Dendritic cell treated with granulocyte-macrophage colony-stimulating factor and Interleukin-4, amounts not matched to agents 40 ng/mL and 50 ng/mL, for 4 days (primary cell): ENCODE data around the gene ZNF219.
A peak's percentile ranks its signal among the peaks of the same experiment; 100 is the strongest.

Source experiments
- H3K27ac Mint-ChIP-seq: one replicate; pipeline ENCODE4 v1.8.0; 2022; ENCODE audit warnings: mild to moderate bottlenecking, mixed read lengths
- H3K27me3 Mint-ChIP-seq: one replicate; pipeline ENCODE4 v1.8.0; 2022; ENCODE audit warnings: mild to moderate bottlenecking, mixed read lengths
- H3K36me3 Mint-ChIP-seq: one replicate; pipeline ENCODE4 v1.8.0; 2022; ENCODE audit warnings: low read depth, mixed read lengths
- H3K4me1 Mint-ChIP-seq: one replicate; pipeline ENCODE4 v1.8.0; 2022; ENCODE audit warnings: low read depth, mixed read lengths
- H3K4me3 Mint-ChIP-seq: one replicate; pipeline ENCODE4 v1.8.0; 2022; ENCODE audit warnings: mild to moderate bottlenecking, moderate library complexity, mixed read lengths
- H3K9me3 Mint-ChIP-seq: one replicate; pipeline ENCODE4 v1.8.0; 2022; ENCODE audit warnings: mixed read lengths
- intact Hi-C: fragments of 100-400 bp; cut with micrococcal nuclease; formaldehyde crosslinking; loops from one replicate; pipeline ENCODE4 v1.15.0; 2022

ZNF219 gene

GRCh38 chr14:21087294-21088091 lies 11.0 kb downstream of the ZNF219 start:
- H3K4me3 Mint-ChIP-seq = no peak overlapping the region
- intact Hi-C loops = loop anchor here (1.0 kb wide), 1 partner anchor 16 kb away; no protein-coding TSS in a partner anchor
- H3K9me3 Mint-ChIP-seq = no peaks in the 10 kb centered on the region
- H3K27ac Mint-ChIP-seq = peak overlapping the region; percentile 55
- H3K36me3 Mint-ChIP-seq = peaks cover 100% of the 10 kb centered on the region
- no peaks in the 10 kb centered on the region for H3K27me3 Mint-ChIP-seq
- peaks cover 72% of the 10 kb centered on the region for H3K4me1 Mint-ChIP-seq

DNA sequence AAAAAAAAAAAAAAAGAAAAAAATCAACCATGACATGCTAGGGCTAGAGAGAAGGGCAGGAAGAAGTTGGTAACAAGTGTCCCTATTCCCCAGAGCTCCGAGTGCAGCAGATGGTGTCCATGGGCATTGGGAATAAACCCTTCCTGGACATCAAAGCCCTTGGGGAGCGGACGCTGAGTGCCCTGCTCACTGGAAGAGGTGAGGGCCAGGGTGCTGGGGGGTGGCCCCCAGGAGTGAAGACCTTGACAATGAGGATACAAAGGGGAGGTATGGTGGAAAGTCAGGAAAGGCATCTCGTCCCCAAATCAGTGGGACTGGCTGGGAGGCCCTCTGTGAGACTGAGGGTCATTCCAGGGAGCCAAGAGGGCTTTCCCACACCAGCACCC lies 11.6 kb downstream of the ZNF219 start:
- Mint-ChIP-seq H3K36me3 (peaks cover 100% of the 10 kb centered on the region), H3K4me3 (no peak overlapping the region), H3K27ac (peak overlapping the region; percentile 8), H3K27me3 (no peaks in the 10 kb centered on the region), H3K9me3 (no peaks in the 10 kb centered on the region), H3K4me1 (peaks cover 73% of the 10 kb centered on the region)
- intact Hi-C loops = loop anchor here (1.0 kb wide), 1 partner anchor 16 kb away; no protein-coding TSS in a partner anchor

- Mint-ChIP-seq H3K36me3 (peaks cover 100% of the 10 kb centered on the region), H3K27ac (peak overlapping the region; percentile 55), H3K4me3 (no peak overlapping the region), H3K9me3 (no peaks in the 10 kb centered on the region), H3K27me3 (no peaks in the 10 kb centered on the region), H3K4me1 (peaks cover 61% of the 10 kb centered on the region)
- intact Hi-C loops = no loop called here
These were observed 13.2 kb downstream of the ZNF219 start for GRCh38 chr14:21084998-21085853.

GRCh38 chr14:21084396-21084795 lies 14.1 kb downstream of the ZNF219 start:
- intact Hi-C loops = no loop called here
- H3K9me3 Mint-ChIP-seq = no peaks in the 10 kb centered on the region
- H3K27ac Mint-ChIP-seq = no peak overlapping the region
- H3K4me3 Mint-ChIP-seq = no peak overlapping the region
- H3K4me1 Mint-ChIP-seq = peaks cover 57% of the 10 kb centered on the region
- H3K27me3 Mint-ChIP-seq = no peaks in the 10 kb centered on the region
- peaks cover 100% of the 10 kb centered on the region for H3K36me3 Mint-ChIP-seq

GRCh38 chr14:21083565-21084325 lies 14.7 kb downstream of the ZNF219 start:
- H3K9me3 Mint-ChIP-seq = no peaks in the 10 kb centered on the region
- intact Hi-C loops = no loop called here
- no peaks in the 10 kb centered on the region for H3K27me3 Mint-ChIP-seq
- peaks cover 100% of the 10 kb centered on the region for H3K36me3 Mint-ChIP-seq
- H3K27ac Mint-ChIP-seq = no peak overlapping the region
- peaks cover 54% of the 10 kb centered on the region for H3K4me1 Mint-ChIP-seq
- no peak overlapping the region for H3K4me3 Mint-ChIP-seq

GRCh38 chr14:21081521-21082142 lies 16.8 kb downstream of the ZNF219 start:
- Mint-ChIP-seq H3K4me3 (no peak overlapping the region), H3K4me1 (peaks cover 45% of the 10 kb centered on the region), H3K36me3 (peaks cover 100% of the 10 kb centered on the region), H3K27me3 (no peaks in the 10 kb centered on the region), H3K27ac (no peak overlapping the region), H3K9me3 (no peaks in the 10 kb centered on the region)
- intact Hi-C loops = no loop called here

DNA sequence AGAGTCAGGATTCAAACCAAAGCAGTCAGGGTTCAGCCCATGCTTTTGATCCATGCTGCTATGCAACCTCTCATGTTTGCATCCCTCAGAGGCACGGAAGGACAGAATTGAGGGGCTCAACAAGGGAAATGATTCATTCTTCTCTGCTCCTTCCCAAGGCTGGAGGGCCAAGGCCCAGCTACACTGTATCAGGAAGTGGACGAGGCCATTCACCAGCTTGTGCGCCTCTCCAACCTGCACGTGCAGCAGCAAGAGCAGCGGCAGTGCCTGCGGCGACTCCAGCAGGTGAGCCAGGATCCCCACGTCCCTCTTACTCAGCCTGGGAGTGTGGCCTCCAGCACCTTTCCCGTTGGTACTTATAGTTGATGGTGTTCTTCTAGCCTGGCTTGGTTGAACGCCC lies 19.7 kb downstream of the ZNF219 start:
- no peak overlapping the region for H3K27ac Mint-ChIP-seq

DNA sequence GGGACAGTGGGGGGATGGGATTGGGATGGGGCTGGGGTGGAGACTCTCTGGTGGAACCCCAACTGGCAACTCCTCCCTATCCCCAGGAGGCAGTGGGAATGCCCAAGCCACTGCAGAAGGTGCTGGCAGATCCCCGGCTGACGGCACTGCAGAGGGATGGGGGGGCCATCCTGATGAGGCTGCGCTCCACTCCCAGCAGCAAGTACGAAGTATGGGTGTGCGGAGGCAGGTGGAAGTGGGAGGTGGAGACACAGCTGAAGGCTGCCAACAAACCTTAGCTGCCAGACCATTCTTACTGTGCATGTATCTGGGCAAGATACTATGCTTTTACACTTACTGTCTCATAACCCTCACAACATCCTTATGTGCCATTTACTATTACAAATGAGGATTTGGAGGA lies 20.2 kb downstream of the ZNF219 start:
- intact Hi-C loops = no loop called here
- peaks cover 100% of the 10 kb centered on the region for H3K36me3 Mint-ChIP-seq
- H3K9me3 Mint-ChIP-seq = no peaks in the 10 kb centered on the region
- H3K4me1 Mint-ChIP-seq = peaks cover 47% of the 10 kb centered on the region
- no peak overlapping the region for H3K4me3 Mint-ChIP-seq
- H3K27ac Mint-ChIP-seq = no peak overlapping the region
- no peaks in the 10 kb centered on the region for H3K27me3 Mint-ChIP-seq

More for the DNA sequence above, 19.7 kb downstream of the ZNF219 start:
- H3K4me3 Mint-ChIP-seq = no peak overlapping the region
- peaks cover 100% of the 10 kb centered on the region for H3K36me3 Mint-ChIP-seq
- intact Hi-C loops = no loop called here
- H3K9me3 Mint-ChIP-seq = no peaks in the 10 kb centered on the region
- no peaks in the 10 kb centered on the region for H3K27me3 Mint-ChIP-seq
- H3K4me1 Mint-ChIP-seq = peaks cover 45% of the 10 kb centered on the region

DNA sequence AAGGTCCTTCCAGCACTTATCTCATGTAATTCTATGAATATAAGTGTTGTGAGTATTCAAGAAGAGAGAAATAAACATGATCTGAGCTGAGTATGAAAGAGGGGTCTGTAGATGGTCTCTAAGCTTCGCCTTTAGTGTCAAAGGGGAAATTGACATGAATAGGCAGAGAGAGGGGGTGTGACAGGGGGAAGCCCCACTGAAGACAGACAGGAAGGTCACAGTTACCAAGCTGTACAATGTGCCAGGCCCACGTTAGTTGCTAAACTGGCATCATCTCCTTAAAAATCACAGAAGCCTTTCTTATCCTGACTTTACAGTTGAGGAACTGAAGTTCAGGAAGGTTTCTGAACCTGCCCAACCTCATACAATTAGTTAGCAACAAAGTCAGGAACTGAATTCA lies 20.8 kb downstream of the ZNF219 start:
- Mint-ChIP-seq H3K4me3 (no peak overlapping the region), H3K36me3 (peaks cover 100% of the 10 kb centered on the region), H3K27ac (no peak overlapping the region), H3K9me3 (no peaks in the 10 kb centered on the region), H3K27me3 (no peaks in the 10 kb centered on the region), H3K4me1 (peaks cover 48% of the 10 kb centered on the region)
- intact Hi-C loops = no loop called here

DNA sequence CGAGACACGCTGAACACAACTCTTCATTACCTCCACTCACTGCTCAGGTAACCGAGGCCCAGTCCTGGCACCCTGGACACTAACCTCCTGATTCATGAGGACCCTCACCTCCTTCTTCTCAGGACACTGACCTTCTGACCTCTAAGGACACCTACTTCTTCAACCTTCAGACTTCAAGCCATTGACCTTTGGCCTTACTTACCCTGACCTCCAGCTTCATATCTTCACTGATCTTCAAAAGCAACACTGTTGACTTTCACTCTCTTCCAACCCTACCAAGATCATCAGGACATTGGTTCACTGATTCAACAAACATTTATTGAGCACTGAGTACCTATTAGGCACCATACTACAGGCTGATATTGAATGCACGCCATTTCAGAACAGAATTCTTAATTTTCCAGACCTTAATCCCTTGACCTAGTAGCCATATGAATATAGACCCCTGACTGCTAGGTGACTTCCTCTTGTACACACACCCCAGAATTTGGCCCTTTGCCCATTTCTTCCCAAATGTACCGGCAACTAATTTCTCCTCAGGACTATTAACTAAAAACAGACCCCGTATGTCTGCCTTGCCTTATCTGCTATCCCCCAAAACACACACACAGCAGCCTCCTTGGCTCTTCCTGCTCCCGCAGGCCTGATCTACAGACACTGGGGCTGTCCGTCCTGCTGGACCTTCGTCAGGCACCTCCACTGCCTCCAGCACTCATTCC lies 22.6 kb downstream of the ZNF219 start:
- Mint-ChIP-seq H3K27ac (peak overlapping the region; percentile 18), H3K4me3 (no peak overlapping the region), H3K4me1 (peaks cover 58% of the 10 kb centered on the region), H3K27me3 (no peaks in the 10 kb centered on the region), H3K36me3 (peaks cover 93% of the 10 kb centered on the region), H3K9me3 (no peaks in the 10 kb centered on the region)
- intact Hi-C loops = no loop called here

DNA sequence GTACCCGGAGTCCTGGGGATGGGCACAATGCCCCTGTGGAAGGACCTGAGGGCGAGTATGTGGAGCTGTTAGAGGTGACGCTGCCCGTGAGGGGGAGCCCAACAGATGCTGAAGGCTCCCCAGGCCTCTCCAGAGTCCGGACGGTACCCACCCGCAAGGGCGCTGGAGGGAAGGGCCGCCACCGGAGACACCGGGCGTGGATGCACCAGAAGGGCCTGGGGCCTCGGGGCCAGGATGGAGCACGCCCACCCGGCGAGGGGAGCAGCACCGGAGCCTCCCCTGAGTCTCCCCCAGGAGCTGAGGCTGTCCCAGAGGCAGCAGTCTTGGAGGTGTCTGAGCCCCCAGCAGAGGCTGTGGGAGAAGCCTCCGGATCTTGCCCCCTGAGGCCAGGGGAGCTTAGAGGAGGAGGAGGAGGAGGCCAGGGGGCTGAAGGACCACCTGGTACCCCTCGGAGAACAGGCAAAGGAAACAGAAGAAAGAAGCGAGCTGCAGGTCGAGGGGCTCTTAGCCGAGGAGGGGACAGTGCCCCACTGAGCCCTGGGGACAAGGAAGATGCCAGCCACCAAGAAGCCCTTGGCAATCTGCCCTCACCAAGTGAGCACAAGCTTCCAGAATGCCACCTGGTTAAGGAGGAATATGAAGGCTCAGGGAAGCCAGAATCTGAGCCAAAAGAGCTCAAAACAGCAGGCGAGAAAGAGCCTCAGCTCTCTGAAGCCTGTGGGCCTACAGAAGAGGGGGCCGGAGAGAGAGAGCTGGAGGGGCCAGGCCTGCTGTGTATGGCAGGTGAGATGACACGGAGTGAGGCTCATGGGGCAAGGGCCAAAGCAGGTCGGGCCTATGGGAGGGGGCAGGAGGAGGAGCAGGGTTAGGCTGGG lies 23.8 kb downstream of the ZNF219 start:
- peaks cover 63% of the 10 kb centered on the region for H3K4me1 Mint-ChIP-seq
- intact Hi-C loops = no loop called here
- H3K27ac Mint-ChIP-seq = peak overlapping the region; percentile 37
- no peaks in the 10 kb centered on the region for H3K27me3 Mint-ChIP-seq
- peaks cover 93% of the 10 kb centered on the region for H3K36me3 Mint-ChIP-seq
- H3K9me3 Mint-ChIP-seq = no peaks in the 10 kb centered on the region
- no peak overlapping the region for H3K4me3 Mint-ChIP-seq

DNA sequence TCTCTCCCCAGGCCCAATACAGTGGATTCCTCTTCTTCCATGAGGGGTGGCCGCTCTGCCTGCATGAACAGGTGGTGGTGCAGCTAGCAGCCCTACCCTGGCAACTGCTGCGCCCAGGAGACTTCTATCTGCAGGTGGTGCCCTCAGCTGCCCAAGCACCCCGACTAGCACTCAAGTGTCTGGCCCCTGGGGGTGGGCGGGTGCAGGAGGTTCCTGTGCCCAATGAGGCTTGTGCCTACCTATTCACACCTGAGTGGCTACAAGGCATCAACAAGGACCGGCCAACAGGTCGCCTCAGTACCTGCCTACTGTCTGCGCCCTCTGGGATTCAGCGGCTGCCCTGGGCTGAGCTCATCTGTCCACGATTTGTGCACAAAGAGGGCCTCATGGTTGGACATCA lies 24.5 kb downstream of the ZNF219 start:
- peak overlapping the region; percentile 93 for H3K27ac Mint-ChIP-seq
- H3K4me3 Mint-ChIP-seq = no peak overlapping the region
- intact Hi-C loops = no loop called here
- H3K36me3 Mint-ChIP-seq = peaks cover 91% of the 10 kb centered on the region
- H3K4me1 Mint-ChIP-seq = peaks cover 70% of the 10 kb centered on the region
- H3K9me3 Mint-ChIP-seq = no peaks in the 10 kb centered on the region
- H3K27me3 Mint-ChIP-seq = peaks cover 6% of the 10 kb centered on the region
